HepG2 (cell line): ENCODE measurements around the gene ID3. TPM values are rescaled to one million over a fixed set of nuclear protein-coding genes. Genes with fewer than 3 reads are reported as not detected.

Source experiments
- HNRNPL ChIP-seq: fragments of 200-400 bp; formaldehyde crosslinking; IDR thresholded peaks from 2 replicates; pipeline ENCODE4 v1.6.1; 2017; ENCODE audit warnings: mild to moderate bottlenecking, low read depth, low read length
- NKX3-1 ChIP-seq: sonication (generic); formaldehyde crosslinking; IDR thresholded peaks from 2 replicates; pipeline ENCODE4 v1.5.0; 2020; ENCODE audit warnings: missing genetic modification reagents
- ZBTB7B ChIP-seq: sonication (generic); formaldehyde crosslinking; IDR thresholded peaks from 2 replicates; pipeline ENCODE4 v1.4.0; 2020; ENCODE audit warnings: missing genetic modification reagents
- polyA plus RNA-seq, 8 experiments: library from polyadenylated mRNA; depleted of rRNA in 3 of 8; stranded (reverse) in 7 of 8; unstranded in 1 of 8; fragments of >200 nt; fragmentation: Illumina TruSeq in 4 of 8; extraction: Trizol in 4 of 8; gene quantifications; 2 replicates each; pipeline versions ENCODE4 v1.2.1 to v1.2.3, GENCODE V29; 2011 to 2016; ENCODE audit warnings: low read depth in 4 of 8, missing spikeins in 1 of 8, mixed read lengths in 1 of 8; ENCODE audit not compliant: insufficient read depth in 1 of 8
- total RNA-seq, 5 experiments: library from RNA; depleted of rRNA; stranded (reverse); fragments of >200 nt; fragmentation: Illumina TruSeq; extraction: Trizol; gene quantifications; 2 replicates each; pipeline ENCODE4 v1.2.3, GENCODE V29; 2016; ENCODE audit warnings: low read depth in 1 of 5
- TF ChIP-seq, protein P1 (sequence below): sonication (generic); formaldehyde crosslinking; IDR thresholded peaks from 2 replicates; pipeline ENCODE4 v1.5.1; 2020; ENCODE audit warnings: mild to moderate bottlenecking, moderate library complexity, missing genetic modification reagents
- TF ChIP-seq, protein P2 (sequence below): sonication (generic); formaldehyde crosslinking; IDR thresholded peaks from 2 replicates; pipeline ENCODE4 v1.5.0; 2020; ENCODE audit warnings: mild to moderate bottlenecking, missing genetic modification reagents
- TF ChIP-seq, protein P3 (sequence below): sonication (generic); formaldehyde crosslinking; IDR thresholded peaks from 2 replicates; pipeline ENCODE4 v1.9.0; 2021; ENCODE audit warnings: missing genetic modification reagents, mild to moderate bottlenecking, borderline replicate concordance
- TF ChIP-seq, protein P4 (sequence below): sonication (generic); formaldehyde crosslinking; IDR thresholded peaks from 2 replicates; pipeline ENCODE4 v1.4.0; 2020; ENCODE audit warnings: missing genetic modification reagents
- TF ChIP-seq, protein P5 (sequence below): sonication (generic); formaldehyde crosslinking; IDR thresholded peaks from 2 replicates; pipeline ENCODE4 v1.4.0; 2020; ENCODE audit warnings: missing genetic modification reagents, borderline replicate concordance
- TF ChIP-seq, protein P6 (sequence below): sonication (generic); formaldehyde crosslinking; IDR thresholded peaks from 2 replicates; pipeline ENCODE4 v1.5.0; 2020; ENCODE audit warnings: mild to moderate bottlenecking, missing genetic modification reagents, borderline replicate concordance
- TF ChIP-seq, protein P7 (sequence below): sonication (generic); formaldehyde crosslinking; IDR thresholded peaks from 2 replicates; pipeline ENCODE4 v1.4.0; 2020; ENCODE audit warnings: mild to moderate bottlenecking, missing genetic modification reagents

ID3 gene
- total and polyA plus RNA-seq, 2 of the 13 experiments (the other 11 are each of a cell fraction or from before 2014, with no cell fraction given): 64.8 to 115 TPM

DNA sequence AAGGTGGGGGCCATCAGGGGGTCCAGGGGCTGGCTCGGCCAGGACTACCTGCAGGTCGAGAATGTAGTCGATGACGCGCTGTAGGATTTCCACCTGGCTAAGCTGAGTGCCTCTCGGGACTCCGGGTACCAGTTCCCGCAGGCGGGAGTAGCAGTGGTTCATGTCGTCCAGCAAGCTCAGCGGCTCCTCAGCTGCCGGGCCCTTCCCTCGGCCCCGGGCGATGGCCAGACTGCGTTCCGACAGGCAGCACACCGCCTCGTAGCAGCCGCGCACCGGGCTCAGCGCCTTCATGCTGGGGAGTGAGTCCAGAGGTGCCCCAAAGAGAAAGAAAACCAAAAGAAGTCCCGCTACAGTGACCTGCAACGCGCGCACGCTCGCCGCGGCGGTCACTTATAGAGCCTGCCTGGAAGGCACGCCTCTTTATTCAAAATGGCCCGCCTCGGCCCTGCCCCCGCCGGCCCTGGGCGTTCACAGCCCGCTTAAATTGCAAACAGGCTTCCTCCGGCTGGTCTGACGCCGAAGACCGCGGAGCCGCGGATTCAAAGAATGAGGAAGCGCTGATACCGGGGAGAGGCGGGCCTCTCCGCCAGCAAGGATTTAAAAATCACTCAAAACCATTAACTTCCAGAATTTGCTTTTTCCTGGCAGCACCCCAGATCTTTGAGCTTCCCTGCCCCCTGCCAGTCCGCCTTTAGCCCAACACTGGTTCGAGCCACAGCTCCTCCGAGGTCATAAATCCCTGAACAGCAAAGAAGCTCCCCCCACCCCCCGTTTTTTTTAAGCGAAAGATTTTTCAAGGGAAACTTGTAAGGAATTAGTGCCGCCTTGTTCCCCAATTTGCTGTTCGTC, at the start of gene ID3 (continued):
- TF ChIP-seq, protein P1, sequence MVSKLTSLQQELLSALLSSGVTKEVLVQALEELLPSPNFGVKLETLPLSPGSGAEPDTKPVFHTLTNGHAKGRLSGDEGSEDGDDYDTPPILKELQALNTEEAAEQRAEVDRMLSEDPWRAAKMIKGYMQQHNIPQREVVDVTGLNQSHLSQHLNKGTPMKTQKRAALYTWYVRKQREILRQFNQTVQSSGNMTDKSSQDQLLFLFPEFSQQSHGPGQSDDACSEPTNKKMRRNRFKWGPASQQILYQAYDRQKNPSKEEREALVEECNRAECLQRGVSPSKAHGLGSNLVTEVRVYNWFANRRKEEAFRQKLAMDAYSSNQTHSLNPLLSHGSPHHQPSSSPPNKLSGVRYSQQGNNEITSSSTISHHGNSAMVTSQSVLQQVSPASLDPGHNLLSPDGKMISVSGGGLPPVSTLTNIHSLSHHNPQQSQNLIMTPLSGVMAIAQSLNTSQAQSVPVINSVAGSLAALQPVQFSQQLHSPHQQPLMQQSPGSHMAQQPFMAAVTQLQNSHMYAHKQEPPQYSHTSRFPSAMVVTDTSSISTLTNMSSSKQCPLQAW (CRISPR knock-in tag): peak; percentile 18; the same call in 1 of the 2 replicates
- TF ChIP-seq, protein P2, sequence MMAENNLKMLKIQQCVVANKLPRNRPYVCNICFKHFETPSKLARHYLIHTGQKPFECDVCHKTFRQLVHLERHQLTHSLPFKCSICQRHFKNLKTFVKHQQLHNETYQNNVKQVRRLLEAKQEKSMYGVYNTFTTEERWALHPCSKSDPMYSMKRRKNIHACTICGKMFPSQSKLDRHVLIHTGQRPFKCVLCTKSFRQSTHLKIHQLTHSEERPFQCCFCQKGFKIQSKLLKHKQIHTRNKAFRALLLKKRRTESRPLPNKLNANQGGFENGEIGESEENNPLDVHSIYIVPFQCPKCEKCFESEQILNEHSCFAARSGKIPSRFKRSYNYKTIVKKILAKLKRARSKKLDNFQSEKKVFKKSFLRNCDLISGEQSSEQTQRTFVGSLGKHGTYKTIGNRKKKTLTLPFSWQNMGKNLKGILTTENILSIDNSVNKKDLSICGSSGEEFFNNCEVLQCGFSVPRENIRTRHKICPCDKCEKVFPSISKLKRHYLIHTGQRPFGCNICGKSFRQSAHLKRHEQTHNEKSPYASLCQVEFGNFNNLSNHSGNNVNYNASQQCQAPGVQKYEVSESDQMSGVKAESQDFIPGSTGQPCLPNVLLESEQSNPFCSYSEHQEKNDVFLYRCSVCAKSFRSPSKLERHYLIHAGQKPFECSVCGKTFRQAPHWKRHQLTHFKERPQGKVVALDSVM (CRISPR knock-in tag): 0 out of 2 replicates have a peak, but pooled peaks have one; percentile 19
- TF ChIP-seq, protein P3, sequence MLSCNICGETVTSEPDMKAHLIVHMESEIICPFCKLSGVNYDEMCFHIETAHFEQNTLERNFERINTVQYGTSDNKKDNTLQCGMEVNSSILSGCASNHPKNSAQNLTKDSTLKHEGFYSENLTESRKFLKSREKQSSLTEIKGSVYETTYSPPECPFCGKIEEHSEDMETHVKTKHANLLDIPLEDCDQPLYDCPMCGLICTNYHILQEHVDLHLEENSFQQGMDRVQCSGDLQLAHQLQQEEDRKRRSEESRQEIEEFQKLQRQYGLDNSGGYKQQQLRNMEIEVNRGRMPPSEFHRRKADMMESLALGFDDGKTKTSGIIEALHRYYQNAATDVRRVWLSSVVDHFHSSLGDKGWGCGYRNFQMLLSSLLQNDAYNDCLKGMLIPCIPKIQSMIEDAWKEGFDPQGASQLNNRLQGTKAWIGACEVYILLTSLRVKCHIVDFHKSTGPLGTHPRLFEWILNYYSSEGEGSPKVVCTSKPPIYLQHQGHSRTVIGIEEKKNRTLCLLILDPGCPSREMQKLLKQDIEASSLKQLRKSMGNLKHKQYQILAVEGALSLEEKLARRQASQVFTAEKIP: no peak
- TF ChIP-seq, protein P4, sequence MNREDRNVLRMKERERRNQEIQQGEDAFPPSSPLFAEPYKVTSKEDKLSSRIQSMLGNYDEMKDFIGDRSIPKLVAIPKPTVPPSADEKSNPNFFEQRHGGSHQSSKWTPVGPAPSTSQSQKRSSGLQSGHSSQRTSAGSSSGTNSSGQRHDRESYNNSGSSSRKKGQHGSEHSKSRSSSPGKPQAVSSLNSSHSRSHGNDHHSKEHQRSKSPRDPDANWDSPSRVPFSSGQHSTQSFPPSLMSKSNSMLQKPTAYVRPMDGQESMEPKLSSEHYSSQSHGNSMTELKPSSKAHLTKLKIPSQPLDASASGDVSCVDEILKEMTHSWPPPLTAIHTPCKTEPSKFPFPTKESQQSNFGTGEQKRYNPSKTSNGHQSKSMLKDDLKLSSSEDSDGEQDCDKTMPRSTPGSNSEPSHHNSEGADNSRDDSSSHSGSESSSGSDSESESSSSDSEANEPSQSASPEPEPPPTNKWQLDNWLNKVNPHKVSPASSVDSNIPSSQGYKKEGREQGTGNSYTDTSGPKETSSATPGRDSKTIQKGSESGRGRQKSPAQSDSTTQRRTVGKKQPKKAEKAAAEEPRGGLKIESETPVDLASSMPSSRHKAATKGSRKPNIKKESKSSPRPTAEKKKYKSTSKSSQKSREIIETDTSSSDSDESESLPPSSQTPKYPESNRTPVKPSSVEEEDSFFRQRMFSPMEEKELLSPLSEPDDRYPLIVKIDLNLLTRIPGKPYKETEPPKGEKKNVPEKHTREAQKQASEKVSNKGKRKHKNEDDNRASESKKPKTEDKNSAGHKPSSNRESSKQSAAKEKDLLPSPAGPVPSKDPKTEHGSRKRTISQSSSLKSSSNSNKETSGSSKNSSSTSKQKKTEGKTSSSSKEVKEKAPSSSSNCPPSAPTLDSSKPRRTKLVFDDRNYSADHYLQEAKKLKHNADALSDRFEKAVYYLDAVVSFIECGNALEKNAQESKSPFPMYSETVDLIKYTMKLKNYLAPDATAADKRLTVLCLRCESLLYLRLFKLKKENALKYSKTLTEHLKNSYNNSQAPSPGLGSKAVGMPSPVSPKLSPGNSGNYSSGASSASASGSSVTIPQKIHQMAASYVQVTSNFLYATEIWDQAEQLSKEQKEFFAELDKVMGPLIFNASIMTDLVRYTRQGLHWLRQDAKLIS (CRISPR knock-in tag): no peak
- TF ChIP-seq NKX3-1 (0 out of 2 replicates have a peak, but pooled peaks have one; percentile 66), ZBTB7B (CRISPR knock-in tag) (0 out of 2 replicates have a peak, but pooled peaks have one; percentile 25), HNRNPL (no peak)
- TF ChIP-seq, protein P5, sequence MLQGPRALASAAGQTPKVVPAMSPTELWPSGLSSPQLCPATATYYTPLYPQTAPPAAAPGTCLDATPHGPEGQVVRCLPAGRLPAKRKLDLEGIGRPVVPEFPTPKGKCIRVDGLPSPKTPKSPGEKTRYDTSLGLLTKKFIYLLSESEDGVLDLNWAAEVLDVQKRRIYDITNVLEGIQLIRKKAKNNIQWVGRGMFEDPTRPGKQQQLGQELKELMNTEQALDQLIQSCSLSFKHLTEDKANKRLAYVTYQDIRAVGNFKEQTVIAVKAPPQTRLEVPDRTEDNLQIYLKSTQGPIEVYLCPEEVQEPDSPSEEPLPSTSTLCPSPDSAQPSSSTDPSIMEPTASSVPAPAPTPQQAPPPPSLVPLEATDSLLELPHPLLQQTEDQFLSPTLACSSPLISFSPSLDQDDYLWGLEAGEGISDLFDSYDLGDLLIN: no peak
- TF ChIP-seq, protein P6, sequence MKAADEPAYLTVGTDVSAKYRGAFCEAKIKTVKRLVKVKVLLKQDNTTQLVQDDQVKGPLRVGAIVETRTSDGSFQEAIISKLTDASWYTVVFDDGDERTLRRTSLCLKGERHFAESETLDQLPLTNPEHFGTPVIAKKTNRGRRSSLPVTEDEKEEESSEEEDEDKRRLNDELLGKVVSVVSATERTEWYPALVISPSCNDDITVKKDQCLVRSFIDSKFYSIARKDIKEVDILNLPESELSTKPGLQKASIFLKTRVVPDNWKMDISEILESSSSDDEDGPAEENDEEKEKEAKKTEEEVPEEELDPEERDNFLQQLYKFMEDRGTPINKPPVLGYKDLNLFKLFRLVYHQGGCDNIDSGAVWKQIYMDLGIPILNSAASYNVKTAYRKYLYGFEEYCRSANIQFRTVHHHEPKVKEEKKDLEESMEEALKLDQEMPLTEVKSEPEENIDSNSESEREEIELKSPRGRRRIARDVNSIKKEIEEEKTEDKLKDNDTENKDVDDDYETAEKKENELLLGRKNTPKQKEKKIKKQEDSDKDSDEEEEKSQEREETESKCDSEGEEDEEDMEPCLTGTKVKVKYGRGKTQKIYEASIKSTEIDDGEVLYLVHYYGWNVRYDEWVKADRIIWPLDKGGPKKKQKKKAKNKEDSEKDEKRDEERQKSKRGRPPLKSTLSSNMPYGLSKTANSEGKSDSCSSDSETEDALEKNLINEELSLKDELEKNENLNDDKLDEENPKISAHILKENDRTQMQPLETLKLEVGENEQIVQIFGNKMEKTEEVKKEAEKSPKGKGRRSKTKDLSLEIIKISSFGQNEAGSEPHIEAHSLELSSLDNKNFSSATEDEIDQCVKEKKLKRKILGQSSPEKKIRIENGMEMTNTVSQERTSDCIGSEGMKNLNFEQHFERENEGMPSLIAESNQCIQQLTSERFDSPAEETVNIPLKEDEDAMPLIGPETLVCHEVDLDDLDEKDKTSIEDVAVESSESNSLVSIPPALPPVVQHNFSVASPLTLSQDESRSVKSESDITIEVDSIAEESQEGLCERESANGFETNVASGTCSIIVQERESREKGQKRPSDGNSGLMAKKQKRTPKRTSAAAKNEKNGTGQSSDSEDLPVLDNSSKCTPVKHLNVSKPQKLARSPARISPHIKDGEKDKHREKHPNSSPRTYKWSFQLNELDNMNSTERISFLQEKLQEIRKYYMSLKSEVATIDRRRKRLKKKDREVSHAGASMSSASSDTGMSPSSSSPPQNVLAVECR (CRISPR knock-in tag): peak; percentile 75; the same call in 1 of the 2 replicates
- TF ChIP-seq, protein P7, sequence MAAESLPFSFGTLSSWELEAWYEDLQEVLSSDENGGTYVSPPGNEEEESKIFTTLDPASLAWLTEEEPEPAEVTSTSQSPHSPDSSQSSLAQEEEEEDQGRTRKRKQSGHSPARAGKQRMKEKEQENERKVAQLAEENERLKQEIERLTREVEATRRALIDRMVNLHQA (CRISPR knock-in tag): 0 out of 2 replicates have a peak, but pooled peaks have one; percentile 50
